Esophagus muscularis mucosa (tissue), 4 donors: Measurements from ENCODE around the gene MORN2. TPM values are rescaled to one million over a fixed set of nuclear protein-coding genes. Genes with fewer than 3 reads are reported as not detected.

Experiments
- DNase-seq: peaks from one replicate; pipeline ENCODE4 v3.0.0-alpha.2; 2017; ENCODE audit errors: extremely low spot score
- H3K27ac ChIP-seq, 4 donors: fragments of 200-600 bp; sonication (generic); replicated peaks in 1 of 4; 1 replicate in 3 of 4; 2 replicates in 1 of 4; pipeline ENCODE4 v1.5.1; 2016 to 2019; ENCODE audit warnings: mild to moderate bottlenecking in 1 of 4
- H3K27me3 ChIP-seq, 4 donors: fragments of 200-600 bp; sonication (generic); one replicate each; pipeline versions ENCODE4 v1.5.1 to v1.6.0; 2016 to 2019
- H3K36me3 ChIP-seq, 4 donors: fragments of 200-600 bp; sonication (generic); one replicate each; pipeline ENCODE4 v1.5.1; 2016 to 2019
- H3K4me1 ChIP-seq, 4 donors: fragments of 200-600 bp; sonication (generic); one replicate each; pipeline ENCODE4 v1.5.1; 2016 to 2019
- H3K4me3 ChIP-seq, 4 donors: fragments of 200-600 bp; sonication (generic); 1 replicate in 2 of 4; 2 replicates in 2 of 4; pipeline ENCODE4 v1.5.1; 2016 to 2019; ENCODE audit warnings: mild to moderate bottlenecking in 4 of 4, moderate library complexity in 1 of 4
- H3K9me3 ChIP-seq, 4 donors: fragments of 200-600 bp; sonication (generic); 1 replicate in 3 of 4; 2 replicates in 1 of 4; pipeline ENCODE4 v1.5.1; 2016 to 2019
- EP300 ChIP-seq: sonication (generic); formaldehyde crosslinking; IDR thresholded peaks from one replicate; pipeline ENCODE4 v1.6.1; 2017; ENCODE audit warnings: antibody characterized with exemption
- POLR2A ChIP-seq: fragments of 450-650 bp; IDR thresholded peaks from one replicate; pipeline ENCODE4 v1.6.1; 2017; ENCODE audit warnings: antibody characterized with exemption, moderate library complexity, mild to moderate bottlenecking, low read depth
- POLR2AphosphoS5 ChIP-seq, 2 donors: sonication (generic); formaldehyde crosslinking; IDR thresholded peaks; one replicate each; pipeline ENCODE4 v1.6.1; 2017; ENCODE audit warnings: antibody characterized with exemption in 2 of 2
- WGBS: methylation state at CpG from one replicate; pipeline ENCODE4 v1.1.5; 2018; 5-methylcytosine and 5-hydroxymethylcytosine counted together
- intact Hi-C: fragments of 100-400 bp; cut with DNase I; formaldehyde crosslinking; loops from one replicate; pipeline ENCODE4 v1.15.1; 2023
- total RNA-seq, 4 donors: library from RNA; depleted of rRNA; stranded (reverse); fragments of >200 nt; gene quantifications; one replicate each; pipeline versions ENCODE4 v1.1.0 to v1.2.1, GENCODE V29; 2016
- TF ChIP-seq, protein P1 (sequence below), 3 experiments: fragments of 200-600 bp in 2 of 3; fragments of 450-650 bp in 1 of 3; sonication (generic) in 2 of 3; IDR thresholded peaks; one replicate each; pipeline ENCODE4 v1.5.1; 2017 to 2019; ENCODE audit warnings: antibody characterized with exemption in 3 of 3, mild to moderate bottlenecking in 2 of 3, moderate library complexity in 1 of 3

Gene MORN2
- total RNA-seq, 4 donors from 2014 or later = 8.7 to 10.8 (median 9.7) TPM

- WGBS = 85% methylated on average over 2 of the region's 2 CpGs
- Histone ChIP-seq H3K36me3 (no peaks in the 10 kb centered on the region), H3K4me3 (no peak overlapping the region), H3K4me1 (no peaks in the 10 kb centered on the region), H3K27ac (no peak overlapping the region), H3K9me3 (no peaks in the 10 kb centered on the region), H3K27me3 (no peaks in the 10 kb centered on the region)
- DNase-seq = no peak
- intact Hi-C loops = no loop called here
- TF ChIP-seq POLR2A (no peak), POLR2AphosphoS5 (IDR thresholded peaks at IDR 0.05) (no peak)
Observed at GRCh38 chr2:38905251-38905650, 29.5 kb downstream of the MORN2 start.

DNA sequence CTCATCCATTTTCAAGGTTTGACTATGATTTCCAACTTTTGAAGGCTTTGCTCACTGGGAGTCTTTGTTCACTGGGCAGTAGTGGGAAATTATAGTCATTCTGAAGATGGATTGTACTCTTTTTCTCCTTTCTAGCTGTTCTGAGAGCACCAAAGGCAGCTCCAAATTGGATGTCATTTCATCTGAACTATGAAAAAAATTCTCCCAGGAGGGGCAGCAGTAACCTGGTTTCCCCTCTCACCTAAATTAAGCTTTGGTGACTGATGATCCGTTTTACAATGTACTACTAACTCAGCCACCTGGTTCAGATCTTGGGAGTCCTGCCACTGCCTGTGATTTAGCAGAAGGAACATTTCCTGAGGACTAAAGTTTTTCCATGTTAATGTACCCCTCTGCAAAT lies 31.5 kb downstream of the MORN2 start:
- 69% methylated on average over 1 of the region's 1 CpG for WGBS
- Histone ChIP-seq H3K27ac (no peak overlapping the region), H3K4me3 (no peak overlapping the region), H3K4me1 (no peaks in the 10 kb centered on the region), H3K27me3 (no peaks in the 10 kb centered on the region), H3K9me3 (no peaks in the 10 kb centered on the region), H3K36me3 (no peaks in the 10 kb centered on the region)
- DNase-seq = no peak
- intact Hi-C loops = no loop called here
- TF ChIP-seq POLR2A (no peak), POLR2AphosphoS5 (IDR thresholded peaks at IDR 0.05) (no peak), EP300 (no peak)
- TF ChIP-seq, protein P1, sequence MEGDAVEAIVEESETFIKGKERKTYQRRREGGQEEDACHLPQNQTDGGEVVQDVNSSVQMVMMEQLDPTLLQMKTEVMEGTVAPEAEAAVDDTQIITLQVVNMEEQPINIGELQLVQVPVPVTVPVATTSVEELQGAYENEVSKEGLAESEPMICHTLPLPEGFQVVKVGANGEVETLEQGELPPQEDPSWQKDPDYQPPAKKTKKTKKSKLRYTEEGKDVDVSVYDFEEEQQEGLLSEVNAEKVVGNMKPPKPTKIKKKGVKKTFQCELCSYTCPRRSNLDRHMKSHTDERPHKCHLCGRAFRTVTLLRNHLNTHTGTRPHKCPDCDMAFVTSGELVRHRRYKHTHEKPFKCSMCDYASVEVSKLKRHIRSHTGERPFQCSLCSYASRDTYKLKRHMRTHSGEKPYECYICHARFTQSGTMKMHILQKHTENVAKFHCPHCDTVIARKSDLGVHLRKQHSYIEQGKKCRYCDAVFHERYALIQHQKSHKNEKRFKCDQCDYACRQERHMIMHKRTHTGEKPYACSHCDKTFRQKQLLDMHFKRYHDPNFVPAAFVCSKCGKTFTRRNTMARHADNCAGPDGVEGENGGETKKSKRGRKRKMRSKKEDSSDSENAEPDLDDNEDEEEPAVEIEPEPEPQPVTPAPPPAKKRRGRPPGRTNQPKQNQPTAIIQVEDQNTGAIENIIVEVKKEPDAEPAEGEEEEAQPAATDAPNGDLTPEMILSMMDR (IDR thresholded peaks at IDR 0.05) = no peak

DNA sequence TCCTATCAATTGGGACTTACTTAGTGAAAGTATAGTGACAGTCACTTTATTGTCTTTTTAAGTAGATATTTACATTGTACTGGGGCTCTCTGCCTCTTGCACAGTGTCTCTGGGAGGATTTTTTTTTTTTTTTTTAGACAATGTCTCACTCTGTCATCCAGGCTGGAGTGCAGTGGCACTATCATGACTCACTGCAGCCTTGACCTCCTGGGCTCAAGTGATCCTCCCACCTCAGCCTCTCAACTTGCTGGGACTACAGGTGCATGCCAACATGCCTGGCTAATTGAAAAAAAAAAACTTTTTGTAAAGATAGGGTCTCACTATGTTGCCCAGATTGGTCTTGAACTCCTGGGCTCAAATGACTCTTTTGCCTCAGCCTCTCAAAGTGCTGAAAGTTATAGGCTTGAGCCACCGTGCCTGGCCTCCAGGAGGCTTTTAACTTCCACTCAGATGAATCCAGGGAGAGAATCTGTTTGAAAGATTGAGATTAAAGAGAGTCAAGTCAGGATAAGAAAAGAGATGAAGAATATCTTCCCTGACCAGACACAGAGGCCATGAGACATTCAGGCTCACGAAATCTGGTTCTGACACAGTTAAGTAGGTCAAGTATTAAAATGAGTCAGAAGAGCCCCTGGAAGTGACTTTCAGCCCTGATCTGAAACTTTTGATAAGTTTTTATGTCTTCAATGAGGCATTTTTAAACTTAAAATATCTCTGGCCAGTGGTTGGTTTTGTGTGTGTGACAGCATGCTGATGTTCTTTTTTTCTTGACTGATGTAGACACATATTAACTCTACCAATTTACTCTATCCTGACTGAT lies 32.2 kb downstream of the MORN2 start:
- no peak for TF ChIP-seq POLR2AphosphoS5 (IDR thresholded peaks at IDR 0.05)
- TF ChIP-seq POLR2A = no peak
- no peak for TF ChIP-seq EP300
- TF ChIP-seq, protein P1 (IDR thresholded peaks at IDR 0.05) = no peak
- Histone ChIP-seq H3K27me3 (no peaks in the 10 kb centered on the region), H3K4me1 (no peaks in the 10 kb centered on the region), H3K36me3 (no peaks in the 10 kb centered on the region), H3K9me3 (no peaks in the 10 kb centered on the region), H3K27ac (no peak overlapping the region), H3K4me3 (no peak overlapping the region)
- 91% methylated on average over 2 of the region's 2 CpGs for WGBS
- DNase-seq = no peak
- intact Hi-C loops = no loop called here

DNA sequence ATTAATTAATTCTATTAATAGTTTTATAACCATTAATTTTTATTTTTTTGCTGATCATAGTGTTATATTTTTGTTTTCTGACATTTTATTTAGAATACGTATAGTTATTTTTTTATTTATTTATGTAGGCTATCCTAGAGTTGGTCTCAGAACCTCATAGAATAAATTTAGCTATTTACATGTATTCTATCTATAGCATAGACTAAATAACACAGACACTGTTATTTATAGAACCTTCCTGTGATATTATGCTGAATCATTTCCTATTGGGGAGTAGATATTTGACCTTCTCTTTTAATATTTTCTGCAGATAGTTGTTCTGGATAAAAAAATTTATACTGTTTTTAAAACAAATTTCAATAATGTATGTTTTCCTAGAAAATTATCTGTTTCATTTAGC lies 34.1 kb downstream of the MORN2 start:
- TF ChIP-seq, protein P1 (IDR thresholded peaks at IDR 0.05) = no peak
- TF ChIP-seq POLR2AphosphoS5 (IDR thresholded peaks at IDR 0.05) (no peak), EP300 (no peak), POLR2A (no peak)
- no peak for DNase-seq
- Histone ChIP-seq H3K36me3 (no peaks in the 10 kb centered on the region), H3K4me1 (no peaks in the 10 kb centered on the region), H3K27ac (no peak overlapping the region), H3K27me3 (no peaks in the 10 kb centered on the region), H3K4me3 (no peak overlapping the region), H3K9me3 (no peaks in the 10 kb centered on the region)
- intact Hi-C loops = no loop called here
- 91% methylated on average over 1 of the region's 1 CpG for WGBS

DNA sequence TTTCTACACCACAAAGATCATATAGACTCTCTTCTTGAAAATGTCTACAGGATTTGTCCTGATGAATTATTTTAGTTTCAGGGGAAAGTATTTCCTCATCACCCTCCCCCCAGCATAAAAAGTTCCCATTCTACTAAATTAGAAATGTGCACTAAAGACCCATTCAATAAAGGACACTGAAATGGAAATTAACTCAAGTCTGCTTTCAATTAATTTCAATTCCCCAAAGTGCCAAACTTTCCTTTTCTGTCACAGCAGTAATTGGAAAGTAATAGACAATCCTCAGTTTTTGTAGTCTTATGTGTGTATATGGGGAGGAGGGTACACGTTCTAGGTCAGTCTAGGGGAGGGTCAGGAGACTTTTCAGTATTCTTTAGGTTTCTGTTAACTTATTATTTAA lies 35.4 kb downstream of the MORN2 start:
- no peak overlapping the region for H3K27ac ChIP-seq
- H3K36me3 ChIP-seq = no peaks in the 10 kb centered on the region
- H3K27me3 ChIP-seq = no peaks in the 10 kb centered on the region
- TF ChIP-seq POLR2A (no peak), POLR2AphosphoS5 (IDR thresholded peaks at IDR 0.05) (no peak), EP300 (no peak)
- TF ChIP-seq, protein P1 (IDR thresholded peaks at IDR 0.05) = no peak
- WGBS = 91% methylated on average over 1 of the region's 1 CpG
- intact Hi-C loops = no loop called here
- H3K4me1 ChIP-seq = no peaks in the 10 kb centered on the region
- no peaks in the 10 kb centered on the region for H3K9me3 ChIP-seq
- no peak for DNase-seq
- H3K4me3 ChIP-seq = no peak overlapping the region
